Measurements from ENCODE around the gene AUTS2. TPM values are rescaled to one million over a fixed set of nuclear protein-coding genes. Genes with fewer than 3 reads are reported as not detected.

Gene AUTS2
- total and polyA plus RNA-seq, 2 experiments from 2014 or later, result 32.0 to 91.0 TPM

- no peak overlapping the region for H2AFZ ChIP-seq
- Mint-ChIP-seq H3K36me3 (ENCODE audit: low read depth) (no peaks in the 10 kb centered on the region), H3K4me3 (no peak overlapping the region), H3K27me3 (ENCODE audit: insufficient read depth, low read depth, poor library complexity) (no peaks in the 10 kb centered on the region), H3K9me3 (no peaks in the 10 kb centered on the region), H3K4me1 (no peaks in the 10 kb centered on the region), H3K27ac (no peak overlapping the region)
- no peak for ATAC-seq
- no peaks in the 10 kb centered on the region for H3F3A ChIP-seq (replicated peaks; ENCODE audit: low read depth)
- 0 out of 2 replicates have a peak, but pooled peaks cover 4% of the 10 kb centered on the region for H3K9me2 ChIP-seq (ENCODE audit: insufficient read depth)
- no peak overlapping the region for H3K4me3 ChIP-seq
- no peaks in the 10 kb centered on the region for H3K4me1 ChIP-seq (ENCODE audit: insufficient read depth)
- TF ChIP-seq EZH2phosphoT487 (IDR thresholded peaks at IDR 0.05; ENCODE audit: unreplicated experiment) (no peak), REST (IDR thresholded peaks at IDR 0.05; ENCODE audit: unreplicated experiment) (no peak), CTCF (conservative IDR thresholded peaks at IDR 0.05; ENCODE audit: low read depth in 2 of 2) (no peak), NANOG (IDR thresholded peaks at IDR 0.05; ENCODE audit: borderline replicate concordance) (no peak), ZNF114 (CRISPR knock-in tag; IDR thresholded peaks at IDR 0.05) (no peak), JUNB (IDR thresholded peaks at IDR 0.05; ENCODE audit: unreplicated experiment) (no peak)
- no peaks in the 10 kb centered on the region for H4K20me1 ChIP-seq (replicated peaks; ENCODE audit: insufficient read depth)
- H3K4me2 ChIP-seq, result no peak overlapping the region
- DNase-seq (ENCODE audit: low spot score), result no peak
- no peaks in the 10 kb centered on the region for H3K79me2 ChIP-seq (replicated peaks; ENCODE audit: insufficient read depth)
- H3K36me3 ChIP-seq (ENCODE audit: insufficient read depth), result no peaks in the 10 kb centered on the region
- no peaks in the 10 kb centered on the region for H3K27me3 ChIP-seq (ENCODE audit: insufficient read depth)
- no peak overlapping the region for H3K27ac ChIP-seq (ENCODE audit: low read depth)
Observed at GRCh38 chr7:70384891-70385290, 786.6 kb downstream of the AUTS2 start.

DNA sequence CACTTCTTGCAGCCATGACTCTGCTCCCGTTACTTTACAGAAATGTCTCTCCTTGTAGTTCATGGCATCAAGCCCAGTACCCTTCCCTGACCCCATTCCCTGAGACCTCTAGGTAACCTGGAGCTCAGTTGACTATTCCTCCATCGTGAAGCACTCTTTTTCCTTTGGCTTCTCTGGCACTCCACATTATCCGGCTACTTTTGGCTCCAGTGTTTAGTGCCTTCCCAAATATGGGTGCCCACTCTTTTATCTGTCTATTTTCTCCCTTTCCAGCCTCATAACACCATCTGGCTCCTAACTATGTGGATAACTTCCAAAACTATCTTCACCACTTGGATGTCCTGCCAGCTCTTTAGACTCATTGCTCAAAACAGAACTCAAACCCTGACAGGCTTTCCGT, 788.9 kb downstream of the AUTS2 start:
- H4K20me1 ChIP-seq (replicated peaks; ENCODE audit: insufficient read depth), result no peaks in the 10 kb centered on the region
- H3K36me3 Mint-ChIP-seq (ENCODE audit: low read depth), result no peaks in the 10 kb centered on the region
- no peaks in the 10 kb centered on the region for H3F3A ChIP-seq (replicated peaks; ENCODE audit: low read depth)
- ATAC-seq, result no peak
- no peaks in the 10 kb centered on the region for H3K27me3 Mint-ChIP-seq (ENCODE audit: insufficient read depth, low read depth, poor library complexity)
- H3K4me1 Mint-ChIP-seq, result peaks cover 6% of the 10 kb centered on the region
- no peak for DNase-seq (ENCODE audit: low spot score)
- no peak overlapping the region for H3K4me3 ChIP-seq
- no peak overlapping the region for H3K27ac ChIP-seq (ENCODE audit: low read depth)
- H3K4me2 ChIP-seq, result no peak overlapping the region
- no peaks in the 10 kb centered on the region for H3K27me3 ChIP-seq (ENCODE audit: insufficient read depth)
- H3K36me3 ChIP-seq (ENCODE audit: insufficient read depth), result no peaks in the 10 kb centered on the region
- H3K27ac Mint-ChIP-seq, result no peak overlapping the region
- H2AFZ ChIP-seq, result no peak overlapping the region
- H3K9me3 Mint-ChIP-seq, result no peaks in the 10 kb centered on the region
- no peaks in the 10 kb centered on the region for H3K4me1 ChIP-seq (ENCODE audit: insufficient read depth)
- no peaks in the 10 kb centered on the region for H3K79me2 ChIP-seq (replicated peaks; ENCODE audit: insufficient read depth)
- 0 out of 2 replicates have a peak, but pooled peaks cover 4% of the 10 kb centered on the region for H3K9me2 ChIP-seq (ENCODE audit: insufficient read depth)
- no peak overlapping the region for H3K4me3 Mint-ChIP-seq
- no peak for TF ChIP-seq CTCF (conservative IDR thresholded peaks at IDR 0.05; ENCODE audit: low read depth in 2 of 2)
- no peak for TF ChIP-seq NANOG (IDR thresholded peaks at IDR 0.05; ENCODE audit: borderline replicate concordance)
- no peak for TF ChIP-seq CREB1 (CRISPR knock-in tag; IDR thresholded peaks at IDR 0.05; ENCODE audit: low read depth)
- TF ChIP-seq REST (IDR thresholded peaks at IDR 0.05; ENCODE audit: unreplicated experiment), result no peak
- TF ChIP-seq, protein P1, sequence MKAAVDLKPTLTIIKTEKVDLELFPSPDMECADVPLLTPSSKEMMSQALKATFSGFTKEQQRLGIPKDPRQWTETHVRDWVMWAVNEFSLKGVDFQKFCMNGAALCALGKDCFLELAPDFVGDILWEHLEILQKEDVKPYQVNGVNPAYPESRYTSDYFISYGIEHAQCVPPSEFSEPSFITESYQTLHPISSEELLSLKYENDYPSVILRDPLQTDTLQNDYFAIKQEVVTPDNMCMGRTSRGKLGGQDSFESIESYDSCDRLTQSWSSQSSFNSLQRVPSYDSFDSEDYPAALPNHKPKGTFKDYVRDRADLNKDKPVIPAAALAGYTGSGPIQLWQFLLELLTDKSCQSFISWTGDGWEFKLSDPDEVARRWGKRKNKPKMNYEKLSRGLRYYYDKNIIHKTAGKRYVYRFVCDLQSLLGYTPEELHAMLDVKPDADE (IDR thresholded peaks at IDR 0.05), result no peak
- TF ChIP-seq ZNF114 (CRISPR knock-in tag; IDR thresholded peaks at IDR 0.05), result no peak
- no peak for TF ChIP-seq ZNF331 (CRISPR knock-in tag; IDR thresholded peaks at IDR 0.05; ENCODE audit: low read depth)

All from GM23338 (cell line).